CD4-positive, alpha-beta T cell treated with Interleukin-15 for 1 hour (primary cell): ENCODE measurements around the gene TBC1D9.

Experiments
- DNase-seq: peaks from one replicate; pipeline ENCODE4 v3.0.0-alpha.2; 2020

The TBC1D9 gene

DNA sequence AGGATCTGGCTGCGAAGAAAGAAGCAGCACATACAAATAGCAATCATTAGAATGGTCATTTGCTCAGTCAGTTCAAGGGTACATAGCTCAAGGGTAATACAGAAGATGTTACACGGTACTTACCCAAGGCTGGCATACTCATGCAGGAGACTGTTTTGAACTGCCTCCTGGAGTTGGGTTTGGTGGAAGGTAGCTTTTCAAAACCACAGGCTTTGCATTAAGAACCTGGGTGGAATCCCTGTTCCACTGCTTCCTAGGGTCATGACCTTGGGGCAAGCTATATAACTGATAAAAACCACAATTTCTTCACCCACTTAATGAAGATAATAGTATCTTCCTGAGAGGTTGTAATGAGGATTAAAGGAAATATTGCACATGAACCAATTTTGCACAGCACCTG, 36.5 kb downstream of the TBC1D9 start:
- no peak for DNase-seq

DNA sequence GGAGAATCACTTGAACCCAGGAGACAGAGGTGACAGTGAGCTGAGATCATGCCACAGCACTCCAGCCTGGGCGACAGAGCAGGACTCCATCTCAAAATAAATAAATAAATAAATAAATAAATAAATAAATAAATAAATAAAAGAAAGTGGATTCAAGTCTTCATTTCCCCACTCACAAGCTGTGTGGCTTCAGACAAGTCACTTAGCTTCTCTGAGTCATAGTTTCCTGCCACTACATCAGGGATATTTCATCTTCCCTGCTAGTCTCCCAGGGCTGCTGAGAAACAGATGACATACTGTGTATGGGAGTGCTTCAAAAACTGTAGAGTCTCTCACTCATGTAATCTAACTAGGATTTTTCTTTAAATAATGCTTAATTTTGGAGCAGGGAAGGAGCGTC, 37.2 kb downstream of the TBC1D9 start:
- peak; percentile 29 for DNase-seq

- DNase-seq: no peak
Observed at GRCh38 chr4:140718241-140718952, 37.8 kb downstream of the TBC1D9 start.

DNA sequence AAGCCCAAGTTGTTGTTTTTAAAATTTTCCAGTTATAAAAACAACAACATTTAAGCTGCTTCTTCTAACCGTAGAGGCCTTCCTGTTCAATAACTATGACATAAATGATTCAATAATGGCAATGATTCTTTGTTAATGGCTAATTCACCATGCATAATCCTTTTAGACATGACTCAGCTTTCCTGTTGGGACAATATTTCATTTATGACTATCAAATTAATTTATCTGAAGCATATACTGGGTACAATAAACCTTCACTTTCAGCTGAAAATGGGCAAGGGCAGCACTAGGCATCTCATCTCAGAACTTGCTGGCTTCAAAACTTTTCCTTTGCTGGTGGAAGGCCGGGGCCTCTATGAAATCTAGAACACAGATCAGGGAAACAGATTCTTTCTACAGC, 38.9 kb downstream of the TBC1D9 start:
- no peak for DNase-seq

DNA sequence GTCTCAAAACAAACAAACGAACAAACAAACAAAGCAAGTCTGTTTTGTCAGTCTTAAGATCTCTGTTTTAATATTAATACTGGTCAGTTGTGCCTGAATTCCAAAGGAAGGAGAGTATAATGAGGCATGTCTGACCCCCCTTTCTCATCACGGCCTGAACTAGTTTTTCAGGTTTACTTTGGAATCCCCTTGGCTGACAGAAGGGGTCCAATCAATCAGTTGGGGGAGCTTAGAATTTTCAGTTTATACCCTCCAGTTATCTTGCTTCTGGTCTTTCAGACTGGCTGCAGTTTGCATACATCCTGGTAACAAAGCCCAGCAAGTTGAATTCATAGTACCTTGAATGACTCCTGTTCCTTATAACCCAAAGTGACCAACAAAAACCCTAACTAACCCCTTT, 41.1 kb downstream of the TBC1D9 start:
- DNase-seq: no peak

DNA sequence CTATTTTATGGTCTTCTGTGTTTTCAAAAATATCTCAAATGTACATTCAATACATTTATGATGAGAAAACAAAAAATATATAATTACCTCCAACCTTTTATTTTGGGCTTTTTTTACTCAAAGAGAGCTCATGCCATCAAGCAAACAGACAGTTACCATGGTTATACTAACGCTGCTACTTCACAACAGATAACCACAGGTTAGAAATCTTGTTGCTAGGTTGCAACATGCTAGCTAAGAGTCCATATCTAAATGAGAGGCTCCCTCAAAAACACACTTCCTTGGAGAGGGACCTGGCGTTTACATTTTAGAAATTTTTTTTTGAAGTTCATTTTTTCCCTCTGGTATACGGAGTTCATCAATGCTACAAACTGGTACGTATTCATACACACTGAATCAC, 44.3 kb downstream of the TBC1D9 start:
- no peak for DNase-seq

GRCh38 chr4:140710908-140711622, 45.1 kb downstream of the TBC1D9 start:
- DNase-seq: no peak

DNA sequence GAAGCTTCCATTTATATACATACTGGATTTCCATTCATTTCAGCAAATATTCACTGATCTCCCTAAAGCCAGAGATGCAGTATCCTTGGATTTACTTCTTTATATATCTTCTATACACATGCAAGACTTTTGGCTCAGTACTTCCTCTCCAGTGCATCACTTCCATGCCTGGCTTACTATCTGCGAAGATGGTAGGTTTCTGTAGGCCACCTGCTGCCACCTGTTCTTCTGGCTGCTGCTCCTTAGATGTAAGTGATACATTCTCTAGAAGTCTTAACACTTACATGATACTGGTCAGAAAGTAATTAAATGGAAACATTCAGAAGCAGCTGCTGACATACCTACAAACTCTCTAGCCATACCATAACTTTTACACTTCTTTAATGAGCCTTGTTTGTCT, 48.9 kb downstream of the TBC1D9 start:
- DNase-seq: no peak

DNA sequence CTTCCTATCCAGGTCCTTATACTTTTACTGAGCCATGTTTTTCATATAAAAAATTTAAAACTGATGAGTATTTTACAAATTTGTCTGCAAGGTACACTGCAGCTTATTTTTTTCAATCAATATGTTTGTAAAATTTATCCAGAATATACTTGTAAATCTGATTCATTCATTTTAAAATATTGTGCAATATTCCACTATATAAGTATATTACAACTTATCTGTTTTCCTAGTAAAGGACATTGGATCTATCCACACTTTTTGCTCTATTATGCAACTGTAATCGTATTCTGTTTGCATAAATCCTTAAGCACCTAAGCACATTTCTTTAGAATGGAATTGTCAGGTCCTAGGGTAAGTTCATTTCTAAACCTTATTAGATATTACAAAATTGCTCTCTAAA, 49.5 kb downstream of the TBC1D9 start:
- DNase-seq: no peak

DNA sequence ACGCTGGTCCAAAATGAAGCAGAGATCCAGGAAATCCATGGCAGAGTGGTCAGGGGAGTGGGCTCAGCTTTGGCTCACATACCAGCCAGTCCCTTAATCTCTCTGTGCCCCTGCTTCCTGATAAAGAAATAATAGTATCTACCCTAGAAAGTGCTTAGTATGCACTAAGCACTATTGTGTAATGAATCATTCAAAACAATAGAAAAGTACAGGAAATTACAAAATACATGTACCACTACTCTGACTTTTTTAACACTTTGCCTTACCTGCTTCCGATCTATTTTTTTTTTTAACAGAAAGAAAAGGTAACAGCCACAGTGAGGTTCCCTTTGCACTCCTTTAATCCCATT, 49.9 kb downstream of the TBC1D9 start:
- no peak for DNase-seq

- no peak for DNase-seq
Observed at GRCh38 chr4:140705625-140706275, 50.4 kb downstream of the TBC1D9 start.

DNA sequence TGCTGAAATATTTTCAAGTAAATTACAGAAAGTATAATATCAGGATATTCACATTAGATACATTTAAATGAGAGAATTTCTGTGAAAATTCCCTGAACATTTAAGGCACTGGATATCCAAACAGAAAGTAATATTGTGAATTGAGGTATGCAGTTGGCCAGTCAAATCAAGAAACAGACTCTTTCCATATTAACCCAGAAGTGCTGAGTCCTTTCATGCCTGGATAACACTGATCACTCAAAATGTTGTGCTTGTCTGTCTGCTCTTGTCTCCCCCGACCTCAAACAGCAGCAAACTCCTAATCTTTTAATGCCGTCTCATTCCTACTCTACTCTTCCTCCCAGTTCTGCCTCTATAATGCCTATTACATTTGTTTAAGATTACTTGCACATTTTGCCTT, 51.2 kb downstream of the TBC1D9 start:
- DNase-seq: no peak

- DNase-seq: no peak
Observed at GRCh38 chr4:140704392-140704960, 51.7 kb downstream of the TBC1D9 start.

DNA sequence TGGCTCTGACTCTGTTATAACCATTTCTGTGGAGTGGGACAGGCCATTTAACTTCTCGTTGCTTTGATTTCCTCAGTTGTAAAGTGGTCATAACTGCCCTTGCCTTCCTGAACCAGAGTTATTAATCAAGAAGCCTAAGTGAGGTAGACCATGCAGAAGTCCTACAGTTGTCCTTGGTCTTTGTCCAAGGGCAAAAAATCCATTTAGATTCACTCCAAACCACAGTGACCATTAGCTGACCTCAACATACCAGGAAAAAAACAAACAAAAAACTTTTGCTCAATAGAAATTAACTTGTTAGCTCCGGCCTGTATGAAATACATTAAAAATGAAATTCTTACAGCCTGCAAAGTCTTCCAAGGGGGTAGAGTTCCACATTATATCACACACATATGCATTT, 52.7 kb downstream of the TBC1D9 start:
- no peak for DNase-seq

DNA sequence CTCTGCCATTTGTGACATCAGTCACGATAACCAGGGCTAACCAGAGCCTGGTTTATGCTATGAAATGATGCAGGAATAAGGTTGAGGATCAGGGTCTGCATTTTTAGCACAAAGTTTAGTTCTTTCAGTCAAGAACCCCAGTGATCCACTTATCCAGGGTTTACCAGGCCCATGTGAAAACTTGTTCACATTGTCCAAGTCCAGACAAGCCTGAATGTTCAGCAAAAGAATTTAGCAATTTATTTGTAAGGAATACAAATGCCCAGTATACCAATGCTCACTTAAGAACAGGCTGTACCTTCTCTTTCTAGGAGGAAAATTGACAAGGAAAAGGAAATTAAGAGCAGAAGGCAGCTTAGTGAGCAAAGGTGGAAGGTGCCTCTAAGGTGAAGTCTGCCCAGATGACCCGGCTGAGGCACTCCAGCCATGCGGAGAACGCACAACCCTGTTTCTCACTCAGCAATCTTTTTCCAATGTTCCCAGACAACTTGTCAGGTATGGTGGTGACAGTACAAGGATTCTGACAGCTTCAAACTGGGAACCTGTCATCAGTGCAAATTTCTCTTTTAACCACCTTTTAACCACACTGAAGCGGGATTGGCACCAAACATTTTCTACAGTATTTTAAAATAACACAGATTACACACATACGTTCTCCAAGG, 54.0 kb downstream of the TBC1D9 start:
- DNase-seq: no peak

- no peak for DNase-seq
Observed at GRCh38 chr4:140701071-140701470, 55.1 kb downstream of the TBC1D9 start.

- no peak for DNase-seq
Observed at GRCh38 chr4:140697709-140698560, 58.2 kb downstream of the TBC1D9 start.

DNA sequence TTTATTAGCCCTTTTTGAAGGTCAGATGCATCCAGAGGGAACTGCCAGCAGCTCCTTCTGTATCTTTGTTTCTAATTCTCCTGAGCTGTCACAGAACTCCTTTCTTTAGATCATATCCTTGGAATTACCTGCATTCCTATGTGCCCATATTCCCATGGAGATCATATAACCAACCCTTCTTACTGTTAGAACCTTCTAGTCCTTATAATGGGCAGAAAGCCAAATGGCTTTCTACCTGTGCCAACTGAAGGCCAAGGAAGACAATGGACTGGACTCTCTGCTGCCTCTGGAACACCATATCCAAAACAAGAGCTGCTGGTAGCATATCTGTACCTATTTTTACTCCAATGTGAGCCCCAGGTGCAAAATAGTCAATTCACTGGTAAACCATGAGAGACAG, 60.7 kb downstream of the TBC1D9 start:
- DNase-seq: no peak

DNA sequence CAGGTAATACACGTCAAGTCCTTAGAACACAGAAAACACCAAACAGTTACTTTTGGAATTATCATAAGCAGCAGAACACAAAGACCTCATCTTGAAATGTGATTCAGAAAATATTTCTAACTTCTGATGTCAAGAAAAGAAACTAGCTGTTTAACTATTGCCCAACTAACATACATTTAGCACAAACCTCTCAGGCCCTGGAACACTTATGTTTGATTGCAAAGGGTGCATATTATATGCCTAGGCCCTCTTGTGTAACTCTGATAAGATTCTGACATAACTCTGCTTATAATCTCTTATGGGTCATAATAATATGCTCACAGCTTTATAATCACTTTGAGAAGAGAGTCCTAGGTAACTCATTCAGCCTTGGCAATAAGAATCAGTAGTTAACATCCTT, 62.6 kb downstream of the TBC1D9 start:
- no peak for DNase-seq

DNA sequence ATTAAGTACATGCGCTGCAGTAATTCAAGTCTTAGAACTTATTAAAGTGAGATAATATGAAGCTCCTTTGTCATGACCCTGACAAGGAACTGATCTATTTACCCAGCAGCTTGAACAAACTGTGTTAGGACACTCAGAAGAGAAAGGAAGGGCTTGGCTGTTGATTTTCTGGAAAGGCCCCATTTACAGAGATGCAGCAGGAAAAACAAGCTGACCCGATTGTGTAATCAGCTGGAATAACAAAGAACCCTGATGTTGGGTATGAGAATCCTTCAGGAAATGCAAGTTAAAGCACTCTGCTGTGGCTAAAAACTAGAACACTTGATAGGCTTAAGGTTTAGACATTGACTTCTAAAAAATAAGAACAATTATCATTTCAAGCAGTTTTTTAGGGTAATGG, 64.8 kb downstream of the TBC1D9 start:
- DNase-seq: no peak

DNA sequence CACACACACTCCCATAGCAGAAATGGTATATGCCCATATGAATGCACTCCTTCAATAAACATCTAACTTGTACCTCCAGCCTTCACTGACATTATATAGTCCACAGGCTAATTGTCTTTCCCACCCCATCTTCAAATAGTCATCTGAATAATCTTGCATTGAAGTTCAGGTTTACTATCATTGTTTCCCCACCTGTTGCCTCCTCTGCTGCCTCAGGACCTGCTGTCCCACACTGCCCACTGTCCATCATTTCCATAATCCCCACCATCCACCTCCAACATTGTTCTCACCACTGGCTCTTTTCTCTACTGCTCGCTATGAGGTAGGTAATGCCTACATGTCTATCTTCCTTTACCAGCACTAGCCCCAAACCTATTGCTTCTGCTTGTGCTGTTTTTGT, 66.1 kb downstream of the TBC1D9 start:
- no peak for DNase-seq

DNA sequence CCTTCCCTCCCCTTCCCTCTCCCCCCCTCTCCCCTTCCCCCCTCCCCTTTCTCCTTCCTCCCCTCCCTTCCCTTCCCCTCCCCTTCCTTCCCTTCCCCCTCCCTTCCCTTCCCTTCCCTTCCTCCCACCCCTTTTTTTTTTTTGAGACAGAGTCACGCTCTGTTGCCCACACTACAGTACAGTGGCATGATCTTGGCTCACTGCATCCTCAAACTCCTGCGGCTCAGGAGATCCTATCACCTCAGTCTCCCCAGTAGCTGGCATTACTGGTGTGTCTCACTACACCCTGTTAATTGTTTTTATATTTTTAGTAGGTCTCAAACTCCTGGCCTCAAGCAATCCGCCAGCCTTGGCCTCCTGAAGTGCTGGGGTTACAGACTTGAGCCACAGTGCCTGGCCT, 66.6 kb downstream of the TBC1D9 start:
- DNase-seq: no peak
